Heart right ventricle (tissue), 16 donors: ENCODE measurements around the gene KMT2C. TPM values are rescaled to one million over a fixed set of nuclear protein-coding genes. Genes with fewer than 3 reads are reported as not detected.
"Not testable (repeated sequence)": the region's sequence is repeated elsewhere in the genome, so short reads cannot be mapped to it uniquely, and the experiment has no call there.

Experiments
- ATAC-seq, 8 donors: fragments of 200-7000 bp; cut with Tn5 transposase; one replicate each; pipeline ENCODE4 v1.9.1; 2020; ENCODE audit warnings: mild to moderate bottlenecking in 8 of 8, moderate library complexity in 8 of 8, moderate number of reproducible peaks in 1 of 8
- DNase-seq, 2 donors: peaks; one replicate each; pipeline ENCODE4 v3.0.0-alpha.2; 2020
- H3K27ac ChIP-seq, 10 donors: fragments of 200-600 bp; sonication (generic) in 2 of 10; one replicate each; pipeline versions ENCODE4 v1.5.0 to v1.8.0; 2020 to 2022; ENCODE audit warnings: mild to moderate bottlenecking in 3 of 10
- H3K27me3 ChIP-seq, 7 donors: fragments of 200-600 bp; one replicate each; pipeline ENCODE4 v1.8.0; 2021 to 2022; ENCODE audit warnings: mild to moderate bottlenecking in 2 of 7
- H3K36me3 ChIP-seq, 9 donors: fragments of 200-600 bp; sonication (generic) in 1 of 9; one replicate each; pipeline versions ENCODE4 v1.5.0 to v1.8.0; 2020 to 2022; ENCODE audit warnings: mild to moderate bottlenecking in 2 of 9
- H3K4me1 ChIP-seq, 9 donors: fragments of 200-600 bp; sonication (generic) in 1 of 9; one replicate each; pipeline versions ENCODE4 v1.5.0 to v1.8.0; 2020 to 2022; ENCODE audit warnings: mild to moderate bottlenecking in 4 of 9
- H3K4me3 ChIP-seq, 10 donors: fragments of 200-600 bp; sonication (generic) in 2 of 10; one replicate each; pipeline versions ENCODE4 v1.5.0 to v1.8.0; 2020 to 2022; ENCODE audit warnings: mild to moderate bottlenecking in 7 of 10, moderate library complexity in 2 of 10
- H3K9me3 ChIP-seq, 11 donors: fragments of 200-600 bp in 10 of 11; sonication (generic) in 2 of 11; one replicate each; pipeline versions ENCODE4 v1.5.0 to v1.8.0; 2013 to 2022; ENCODE audit warnings: mild to moderate bottlenecking in 2 of 11, control low read depth in 1 of 11, moderate library complexity in 1 of 11
- WGBS, 2 donors: extraction: QIAGEN DNeasy Blood & Tissue Kit; methylation state at CpG; one replicate each; pipeline ENCODE4 v1.1.7; 2013; ENCODE audit warnings: inconsistent platforms in 1 of 2; 5-methylcytosine and 5-hydroxymethylcytosine counted together
- intact Hi-C, 10 donors: fragments of 100-400 bp; cut with DNase I; formaldehyde crosslinking; loops; one replicate each; pipeline versions ENCODE4 v1.11.1 to v1.14.2; 2022
- polyA plus RNA-seq, 2 donors: library from polyadenylated mRNA; stranded (reverse); fragments of 200-250 nt; gene quantifications; one replicate each; pipeline ENCODE4 v1.2.3, GENCODE V29; 2013
- total RNA-seq, 10 donors: library from RNA; stranded (reverse); fragmentation: NEBNext Ultra II Directional in 3 of 10; extraction: Animal tissue kit (Norgen Biotek cat#: 25700) in 3 of 10; gene quantifications; one replicate each; pipeline versions ENCODE4 v1.2.1 to v1.2.4, GENCODE V29; 2021 to 2023
- TF ChIP-seq, protein P1 (sequence below), 9 donors: fragments of 200-600 bp; sonication (generic) in 2 of 9; IDR thresholded peaks; one replicate each; pipeline versions ENCODE4 v1.5.0 to v1.8.0; 2021 to 2022; ENCODE audit warnings: antibody characterized with exemption in 9 of 9, mild to moderate bottlenecking in 5 of 9, moderate library complexity in 1 of 9
- donor health status: Arrhythmogenic right ventricular cardiomyopathy.
- donor health status: ischemic (EF 13 %, LVEDD 7.1; RV severe dilation, severe dysfunction).
- donor health status: healthy with polysubstance abuse.
- donor health status: DM: no; HTN: yes; CAD: no.
- donor health status: DM: no; HTN: no; CAD: no.
- donor health status: ischemic (EF 25% LVEDD 6.9; RV normal size, moderate dysfunction).
- donor health status: ischemic (EF 25% LVEDD 5.7; RV mildly dilated, moderate dysfunction).
- donor health status: healthy.
- donor health status: DM: yes; HTN: yes; CAD: no.
- donor health status: Ischemic cardiomyopathy.
- donor health status: ischemic (EF 35%, LVEDD 5.7; RV mildly dilated, moderate dysfunction).
- donor health status: nonischemic (EF 11% LVEDD 7.7; RV severe dilation, severe dysfunction).
- donor health status: DM: yes; HTN: yes; CAD: no.
- donor health status: PGD.
- donor health status: ischemic (EF 29% LVEDD 5.4; RV normal size, mild dysfunction).
- donor health status: nonischemic (EF 23%, LVEDD 6.1; RV moderate dilation, normal function).

The KMT2C gene
- total and polyA plus RNA-seq, 12 donors = 5.5 to 54.3 (median 46.3) TPM

DNA sequence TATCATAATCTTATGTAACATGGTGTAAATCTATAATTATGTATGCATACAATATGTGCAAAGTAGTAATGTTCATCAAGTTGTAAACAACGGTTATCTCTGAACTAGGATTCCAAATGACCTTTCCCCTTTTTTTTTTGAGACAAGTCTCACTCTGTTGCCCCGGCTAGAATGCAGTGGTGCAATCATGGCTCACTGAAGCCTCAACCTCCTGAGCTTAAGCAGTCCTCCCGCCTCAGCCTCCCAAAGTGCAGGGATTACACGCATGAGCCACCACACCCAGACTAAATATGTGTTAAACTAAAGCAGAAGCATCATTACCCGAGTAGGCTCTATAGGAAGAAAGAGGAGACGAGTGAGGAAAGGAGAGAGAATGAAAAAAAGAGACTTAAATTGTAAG is 7.8 kb upstream of the KMT2C start:
- ATAC-seq (no peak), DNase-seq (no peak)
- no peaks in the 10 kb centered on the region for H3K4me1 ChIP-seq
- H3K27ac ChIP-seq = no peak overlapping the region
- TF ChIP-seq, protein P1, sequence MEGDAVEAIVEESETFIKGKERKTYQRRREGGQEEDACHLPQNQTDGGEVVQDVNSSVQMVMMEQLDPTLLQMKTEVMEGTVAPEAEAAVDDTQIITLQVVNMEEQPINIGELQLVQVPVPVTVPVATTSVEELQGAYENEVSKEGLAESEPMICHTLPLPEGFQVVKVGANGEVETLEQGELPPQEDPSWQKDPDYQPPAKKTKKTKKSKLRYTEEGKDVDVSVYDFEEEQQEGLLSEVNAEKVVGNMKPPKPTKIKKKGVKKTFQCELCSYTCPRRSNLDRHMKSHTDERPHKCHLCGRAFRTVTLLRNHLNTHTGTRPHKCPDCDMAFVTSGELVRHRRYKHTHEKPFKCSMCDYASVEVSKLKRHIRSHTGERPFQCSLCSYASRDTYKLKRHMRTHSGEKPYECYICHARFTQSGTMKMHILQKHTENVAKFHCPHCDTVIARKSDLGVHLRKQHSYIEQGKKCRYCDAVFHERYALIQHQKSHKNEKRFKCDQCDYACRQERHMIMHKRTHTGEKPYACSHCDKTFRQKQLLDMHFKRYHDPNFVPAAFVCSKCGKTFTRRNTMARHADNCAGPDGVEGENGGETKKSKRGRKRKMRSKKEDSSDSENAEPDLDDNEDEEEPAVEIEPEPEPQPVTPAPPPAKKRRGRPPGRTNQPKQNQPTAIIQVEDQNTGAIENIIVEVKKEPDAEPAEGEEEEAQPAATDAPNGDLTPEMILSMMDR (IDR thresholded peaks at IDR 0.05) = no peak
- 73 to 81% methylated on average over 6 of the region's 6 CpGs for WGBS, 2 donors
- no peaks in the 10 kb centered on the region for H3K36me3 ChIP-seq
- H3K27me3 ChIP-seq = no peaks in the 10 kb centered on the region
- H3K9me3 ChIP-seq = no peaks in the 10 kb centered on the region
- H3K4me3 ChIP-seq = no peak overlapping the region
- intact Hi-C loops = no loop called here

DNA sequence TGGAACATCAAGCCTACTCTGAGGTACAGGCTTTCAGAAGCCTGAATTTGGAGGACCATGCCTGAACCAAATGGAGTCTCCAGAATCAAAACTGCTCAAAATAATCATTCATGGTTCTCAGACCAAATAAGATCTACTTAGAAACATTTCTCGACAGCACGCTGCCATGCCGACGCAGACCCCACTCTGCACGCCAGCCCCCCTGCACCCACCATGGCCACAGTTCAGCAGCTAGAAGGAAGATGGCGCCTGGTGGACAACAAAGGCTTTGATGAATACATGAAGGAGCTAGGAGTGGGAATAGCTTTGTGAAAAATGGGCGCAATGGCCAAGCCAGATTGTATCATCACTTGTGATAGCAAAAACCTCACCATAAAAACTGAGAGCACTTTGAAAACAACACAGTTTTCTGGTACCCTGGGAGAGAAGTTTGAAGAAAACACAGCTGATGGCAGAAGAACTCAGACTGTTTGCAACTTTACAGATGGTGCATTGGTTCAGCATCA is 6.6 kb upstream of the KMT2C start:
- TF ChIP-seq, protein P1 (IDR thresholded peaks at IDR 0.05) = no peak
- intact Hi-C loops = no loop called here
- Histone ChIP-seq H3K4me3 (no peak overlapping the region), H3K36me3 (no peaks in the 10 kb centered on the region), H3K27me3 (no peaks in the 10 kb centered on the region), H3K27ac (no peak overlapping the region), H3K4me1 (peaks cover 0 to under 1% (median 0%) of the 10 kb centered on the region in 9 donors), H3K9me3 (no peaks in the 10 kb centered on the region)
- WGBS, 2 donors = 95 to 98% methylated on average over 7 of the region's 7 CpGs
- DNase-seq (no peak), ATAC-seq (no peak)

DNA sequence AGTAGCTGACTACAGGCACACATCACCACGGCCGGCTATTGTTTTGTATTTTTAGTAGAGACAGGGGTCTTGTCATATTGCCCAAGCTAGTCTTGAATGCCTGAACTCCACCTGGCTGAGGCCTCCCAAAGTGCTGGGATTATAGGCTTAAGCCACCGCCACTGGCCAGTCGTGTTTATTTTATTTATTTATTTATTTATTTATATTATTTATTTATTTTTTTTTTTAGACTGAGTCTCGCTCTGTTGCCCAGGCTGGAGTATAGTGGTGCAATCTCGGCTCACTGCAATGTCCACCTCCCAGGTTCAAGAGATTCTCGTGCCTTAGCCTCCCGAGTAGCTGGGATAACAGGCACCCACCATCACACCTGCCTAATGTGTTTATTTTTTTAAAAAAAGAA is 6.0 kb upstream of the KMT2C start:
- H3K27ac ChIP-seq, ATAC-seq, H3K27me3 ChIP-seq, H3K4me3 ChIP-seq, DNase-seq, H3K4me1 ChIP-seq, intact Hi-C loops, H3K9me3 ChIP-seq, H3K36me3 ChIP-seq: not testable (repeated sequence)
- 88 to 91% methylated on average over 8 of the region's 8 CpGs for WGBS, 2 donors

DNA sequence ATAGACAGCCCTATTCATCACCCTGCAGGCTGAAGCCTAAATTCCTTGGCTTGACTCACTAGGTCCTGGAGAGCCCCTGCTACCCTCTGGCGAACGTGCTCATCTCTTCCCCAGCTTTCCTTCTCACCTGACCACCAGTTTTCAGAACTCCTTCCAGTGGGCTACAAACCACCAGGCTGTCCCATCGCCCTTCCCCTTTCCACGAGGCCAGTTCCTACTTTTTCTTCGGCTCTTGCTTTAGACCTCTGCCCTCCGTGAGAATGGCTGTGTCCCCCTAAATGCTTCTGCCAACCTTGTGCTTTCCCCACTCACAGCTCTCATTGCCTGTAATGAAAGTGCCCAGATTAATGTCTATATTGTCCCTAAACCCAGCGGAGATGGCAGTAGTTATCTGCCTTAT is 5.4 kb upstream of the KMT2C start:
- H3K27ac ChIP-seq, ATAC-seq, H3K27me3 ChIP-seq, H3K36me3 ChIP-seq, H3K4me1 ChIP-seq, H3K9me3 ChIP-seq, DNase-seq, H3K4me3 ChIP-seq, intact Hi-C loops: not testable (repeated sequence)
- WGBS, 2 donors = 74 to 80% methylated on average over 7 of the region's 7 CpGs

DNA sequence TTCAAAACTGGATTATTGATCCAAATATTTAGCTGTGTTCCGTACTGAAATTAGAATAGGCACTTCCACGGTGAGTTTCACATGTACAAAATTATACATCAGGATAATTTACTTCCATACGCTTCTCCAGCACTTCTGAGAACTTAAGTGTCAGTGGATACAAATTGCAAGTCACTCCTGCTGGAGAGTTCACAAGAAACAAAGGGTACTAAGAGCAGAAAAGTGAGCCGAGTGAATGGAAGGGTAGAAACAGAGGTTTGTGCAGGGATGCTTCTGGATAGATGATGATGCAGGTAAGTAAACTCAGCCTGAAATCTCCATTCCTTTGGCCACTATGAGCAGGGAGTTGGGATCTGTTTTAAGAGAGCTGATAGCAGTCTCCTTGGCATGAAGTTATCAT is 2.2 kb upstream of the KMT2C start:
- H3K36me3 ChIP-seq, DNase-seq, H3K9me3 ChIP-seq, H3K4me3 ChIP-seq, ATAC-seq, H3K27ac ChIP-seq, H3K27me3 ChIP-seq: not testable (repeated sequence)
- WGBS, 2 donors = 85 to 91% methylated on average over 4 of the region's 4 CpGs
- peaks cover 0 to 17% (median 14%) of the 10 kb centered on the region in 9 donors for H3K4me1 ChIP-seq
- intact Hi-C loops = loop anchor here in 4 of 10 donors (10.0 kb wide), 2 partner anchors 63 to 103 kb away; no protein-coding TSS in a partner anchor

DNA sequence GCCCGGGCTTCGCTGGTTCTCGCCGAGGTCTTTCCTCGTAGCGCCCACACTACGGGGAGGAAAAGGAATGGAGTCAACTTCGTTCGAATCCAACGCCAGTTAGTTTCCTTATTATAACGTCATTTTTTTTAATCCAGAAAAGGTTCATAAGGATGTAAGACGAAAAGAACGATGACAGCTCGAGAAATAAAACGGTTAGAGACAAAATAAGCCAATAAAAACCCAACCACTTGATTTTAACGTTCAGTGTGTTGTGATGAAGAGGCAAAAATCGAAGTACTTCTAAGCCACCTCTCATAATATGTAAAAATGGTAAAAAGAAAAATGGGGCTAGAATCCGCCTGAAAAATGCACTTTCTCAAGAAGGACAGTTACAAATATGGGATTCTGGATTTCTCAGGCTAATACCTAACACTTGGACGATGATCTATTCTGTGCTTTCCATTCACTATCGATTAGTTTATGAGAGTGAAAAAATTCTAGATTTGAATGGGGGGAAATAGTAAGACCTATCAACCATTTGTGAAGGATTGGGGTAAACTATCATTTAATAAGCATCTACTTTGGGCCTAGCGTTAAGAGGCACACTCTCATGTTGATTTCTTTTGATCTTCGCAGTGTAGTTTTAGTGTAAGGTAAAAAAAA is 1.2 kb upstream of the KMT2C start:
- WGBS, 2 donors = 12 to 15% methylated on average over 22 of the region's 22 CpGs
- H3K9me3 ChIP-seq, H3K36me3 ChIP-seq, H3K27me3 ChIP-seq, ATAC-seq, DNase-seq: not testable (repeated sequence)
- Histone ChIP-seq H3K27ac (peak overlapping the region; percentile 81 to 99 (median 96)), H3K4me1 (peaks cover 0 to 27% (median 21%) of the 10 kb centered on the region in 9 donors), H3K4me3 (peak overlapping the region; percentile 18 to 99 (median 78))
- intact Hi-C loops = loop anchor here in 6 of 10 donors (1.0 to 10.0 kb wide), 4 partner anchors 26 to 102 kb away; no protein-coding TSS in a partner anchor
